OCI-LY7 (cell line): ENCODE results near the gene GATA2.

Experiments used
- CTCF ChIP-seq: fragments of 200-600 bp; sonication (generic); conservative IDR thresholded peaks from 2 replicates; pipeline ENCODE4 v1.5.1; 2014; ENCODE audit warnings: mild to moderate bottlenecking, antibody characterized with exemption, low read length, moderate library complexity, mixed read lengths
- EZH2phosphoT487 ChIP-seq: fragments of 200-600 bp; sonication (generic); IDR thresholded peaks from 2 replicates; pipeline ENCODE4 v1.6.1; 2018; ENCODE audit warnings: low read depth, borderline replicate concordance, mild to moderate bottlenecking, mixed run types, antibody characterized with exemption, low read length, moderate library complexity, mixed read lengths

- TF ChIP-seq EZH2phosphoT487 (no peak), CTCF (no peak)
These were observed 45.4 kb downstream of the GATA2 start for GRCh38 chr3:128447561-128448013.
